T-helper 1 cell treated with Interleukin-12 subunit alpha and Interleukin-12 subunit beta and Interleukin-4 antibody, amounts not matched to agents 30 μg/mL and 1 μg/mL, for 36 hours (primary cell): ENCODE data around the gene THADA.
"Not testable (repeated sequence)": the region's sequence is repeated elsewhere in the genome, so short reads cannot be mapped to it uniquely, and the experiment has no call there.

ENCODE experiments used
- H3K27ac Mint-ChIP-seq: one replicate; pipeline ENCODE4 v1.8.0; 2021; ENCODE audit warnings: mild to moderate bottlenecking, mixed read lengths
- H3K27me3 Mint-ChIP-seq: one replicate; pipeline ENCODE4 v1.8.0; 2021; ENCODE audit warnings: low read depth, mixed read lengths
- H3K36me3 Mint-ChIP-seq: one replicate; pipeline ENCODE4 v1.8.0; 2021; ENCODE audit warnings: low read depth, mixed read lengths
- H3K4me1 Mint-ChIP-seq: one replicate; pipeline ENCODE4 v1.8.0; 2021; ENCODE audit warnings: low read depth, mixed read lengths
- H3K4me3 Mint-ChIP-seq: one replicate; pipeline ENCODE4 v1.8.0; 2021; ENCODE audit warnings: mild to moderate bottlenecking, moderate library complexity, mixed read lengths
- H3K9me3 Mint-ChIP-seq: one replicate; pipeline ENCODE4 v1.8.0; 2021; ENCODE audit warnings: mixed read lengths

THADA gene

DNA sequence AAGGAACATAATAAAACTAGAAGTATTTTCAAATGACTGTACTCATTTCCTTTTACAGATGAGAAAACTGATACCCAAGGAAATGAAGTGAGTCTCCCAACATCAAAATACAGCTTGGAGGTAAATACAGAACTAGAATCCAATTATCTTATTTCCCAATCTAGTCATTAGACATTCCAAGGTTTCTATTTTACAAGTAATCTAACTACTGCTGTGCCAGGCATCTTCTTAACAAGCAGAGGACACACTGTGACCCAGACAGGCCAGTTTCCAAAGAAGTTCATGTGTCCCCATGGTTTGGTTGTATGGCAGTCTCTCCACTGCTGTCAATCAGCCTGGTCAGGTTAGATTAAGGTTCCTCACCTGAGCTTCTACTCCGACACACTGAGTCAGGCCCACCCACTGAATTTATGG, 143.5 kb downstream of the THADA start:
- H3K9me3 Mint-ChIP-seq, result no peaks in the 10 kb centered on the region
- H3K4me3 Mint-ChIP-seq, result no peak overlapping the region
- H3K27me3 Mint-ChIP-seq, result no peaks in the 10 kb centered on the region
- no peak overlapping the region for H3K27ac Mint-ChIP-seq
- H3K36me3 Mint-ChIP-seq, result peaks cover 15% of the 10 kb centered on the region
- peaks cover 7% of the 10 kb centered on the region for H3K4me1 Mint-ChIP-seq

DNA sequence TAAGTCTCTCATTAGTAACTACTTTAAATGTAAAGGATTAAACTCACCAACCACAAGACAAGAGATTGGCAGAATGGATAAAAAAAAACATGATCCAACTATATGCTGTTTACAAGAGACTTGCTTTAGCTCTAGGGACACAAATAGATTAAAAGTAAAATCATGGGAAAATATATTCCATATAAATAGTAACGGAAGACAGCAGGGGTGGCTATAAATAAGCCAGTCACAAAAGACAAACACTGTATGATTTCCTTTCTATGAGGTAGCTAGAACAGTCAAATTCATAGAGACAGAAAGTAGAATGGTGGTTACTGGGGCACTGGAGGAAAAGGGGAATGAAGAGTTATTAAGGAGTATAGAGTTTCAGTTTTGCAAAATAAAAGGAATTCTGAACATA, 145.2 kb downstream of the THADA start:
- H3K27me3 Mint-ChIP-seq, result no peaks in the 10 kb centered on the region
- no peaks in the 10 kb centered on the region for H3K9me3 Mint-ChIP-seq
- H3K36me3 Mint-ChIP-seq, result peaks cover 23% of the 10 kb centered on the region
- no peak overlapping the region for H3K4me3 Mint-ChIP-seq
- H3K27ac Mint-ChIP-seq, result no peak overlapping the region
- peaks cover 4% of the 10 kb centered on the region for H3K4me1 Mint-ChIP-seq

DNA sequence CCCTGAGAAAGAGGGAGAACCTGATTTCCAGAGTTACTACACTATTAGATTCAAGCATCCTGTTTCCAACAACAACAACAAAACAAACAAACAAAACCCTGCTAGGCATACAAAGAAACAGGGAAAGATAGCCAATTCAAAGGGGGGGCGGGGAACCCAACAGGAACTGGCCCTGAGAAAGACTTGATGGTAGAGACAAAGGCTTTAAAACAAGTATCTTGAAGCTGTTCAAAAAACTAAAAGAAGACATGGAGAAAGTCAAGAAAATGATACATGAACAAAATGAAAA, 147.1 kb downstream of the THADA start:
- Mint-ChIP-seq H3K27ac (no peak overlapping the region), H3K4me3 (no peak overlapping the region), H3K4me1 (peaks cover 6% of the 10 kb centered on the region), H3K27me3 (no peaks in the 10 kb centered on the region), H3K9me3 (no peaks in the 10 kb centered on the region), H3K36me3 (peaks cover 21% of the 10 kb centered on the region)

DNA sequence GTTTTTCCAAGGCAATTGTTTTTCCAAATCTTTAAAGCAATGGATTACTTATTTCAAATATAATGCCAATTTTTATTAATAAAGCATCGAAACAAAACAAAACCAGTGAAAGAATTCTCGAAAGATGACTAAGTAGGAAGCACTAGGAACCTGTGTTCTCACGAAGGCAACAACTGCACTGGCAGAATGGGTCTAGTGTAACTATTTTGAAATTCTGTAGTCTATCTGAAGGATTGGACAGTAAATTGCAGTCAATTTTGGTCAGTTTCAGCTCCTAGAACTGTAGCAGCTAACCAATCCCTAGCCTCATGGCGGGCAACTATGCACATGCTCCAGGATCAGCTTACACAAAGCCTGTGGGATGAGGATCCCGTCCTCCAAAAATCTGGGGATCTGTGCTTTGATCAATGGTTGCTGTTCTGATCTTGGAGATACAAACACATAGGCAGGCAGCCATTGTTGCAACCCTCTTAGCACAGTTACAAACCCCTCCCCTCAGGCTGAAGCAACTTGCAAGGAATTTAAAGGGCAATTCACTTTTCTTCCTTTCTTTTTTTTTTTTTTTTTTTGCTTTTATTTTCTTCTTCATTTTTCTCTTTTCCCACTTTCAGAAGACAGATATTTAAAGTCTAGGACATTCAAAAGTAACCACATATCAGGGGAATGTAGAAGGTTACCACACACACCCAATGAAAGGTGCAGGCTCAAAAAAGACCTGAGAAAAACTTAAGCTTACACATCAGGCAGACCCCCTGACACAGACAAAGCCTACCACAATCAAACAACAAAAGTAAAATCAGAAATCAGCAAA, 147.6 kb downstream of the THADA start:
- no peak overlapping the region for H3K4me3 Mint-ChIP-seq
- H3K4me1 Mint-ChIP-seq, result peaks cover 6% of the 10 kb centered on the region
- H3K36me3 Mint-ChIP-seq, result peaks cover 21% of the 10 kb centered on the region
- no peak overlapping the region for H3K27ac Mint-ChIP-seq
- H3K27me3 Mint-ChIP-seq, result no peaks in the 10 kb centered on the region
- no peaks in the 10 kb centered on the region for H3K9me3 Mint-ChIP-seq

DNA sequence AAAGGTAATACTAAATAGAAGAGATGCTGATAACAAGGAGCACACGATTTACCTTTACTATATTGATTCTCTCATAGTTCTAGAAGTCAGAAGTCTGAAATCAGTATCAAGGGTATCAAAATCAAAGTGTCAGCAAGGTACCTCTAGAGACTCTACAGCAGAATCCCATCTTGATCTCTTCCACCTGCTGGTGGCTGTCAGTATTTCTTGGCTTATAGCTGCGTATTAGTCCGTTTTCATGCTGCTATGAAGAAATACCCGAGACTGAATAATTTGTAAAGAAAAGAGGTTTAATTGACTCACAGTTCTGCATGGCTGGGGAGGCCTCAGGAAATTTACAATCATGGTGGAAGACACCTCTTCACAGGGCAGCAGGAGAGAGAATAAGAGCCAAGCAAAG, 149.1 kb downstream of the THADA start:
- not testable (repeated sequence) for H3K9me3 Mint-ChIP-seq, H3K4me3 Mint-ChIP-seq, H3K27ac Mint-ChIP-seq, H3K27me3 Mint-ChIP-seq, H3K4me1 Mint-ChIP-seq
- H3K36me3 Mint-ChIP-seq, result peaks cover 19% of the 10 kb centered on the region

DNA sequence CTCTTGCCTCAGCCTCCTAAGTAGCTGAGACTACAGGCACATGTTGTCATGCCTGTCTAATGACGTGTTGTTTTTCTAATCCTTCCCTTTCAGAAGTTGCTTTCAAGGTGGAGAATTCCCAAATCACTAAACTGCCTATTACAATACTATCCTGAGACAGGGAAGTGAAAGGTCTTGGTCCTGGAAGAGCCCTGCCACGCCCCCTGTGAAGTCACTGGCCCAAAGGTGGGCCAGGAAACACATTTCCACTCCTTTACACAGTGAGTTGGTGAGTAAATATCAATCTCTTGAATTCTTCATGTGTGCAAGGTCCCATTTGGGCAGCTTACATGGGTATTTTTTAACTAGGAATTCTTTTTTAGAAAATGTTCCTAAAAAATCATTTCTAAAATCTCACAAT, 150.1 kb downstream of the THADA start:
- Mint-ChIP-seq H3K4me1 (peaks cover 3% of the 10 kb centered on the region), H3K36me3 (peaks cover 17% of the 10 kb centered on the region), H3K4me3 (no peak overlapping the region), H3K27me3 (no peaks in the 10 kb centered on the region), H3K27ac (no peak overlapping the region), H3K9me3 (no peaks in the 10 kb centered on the region)

DNA sequence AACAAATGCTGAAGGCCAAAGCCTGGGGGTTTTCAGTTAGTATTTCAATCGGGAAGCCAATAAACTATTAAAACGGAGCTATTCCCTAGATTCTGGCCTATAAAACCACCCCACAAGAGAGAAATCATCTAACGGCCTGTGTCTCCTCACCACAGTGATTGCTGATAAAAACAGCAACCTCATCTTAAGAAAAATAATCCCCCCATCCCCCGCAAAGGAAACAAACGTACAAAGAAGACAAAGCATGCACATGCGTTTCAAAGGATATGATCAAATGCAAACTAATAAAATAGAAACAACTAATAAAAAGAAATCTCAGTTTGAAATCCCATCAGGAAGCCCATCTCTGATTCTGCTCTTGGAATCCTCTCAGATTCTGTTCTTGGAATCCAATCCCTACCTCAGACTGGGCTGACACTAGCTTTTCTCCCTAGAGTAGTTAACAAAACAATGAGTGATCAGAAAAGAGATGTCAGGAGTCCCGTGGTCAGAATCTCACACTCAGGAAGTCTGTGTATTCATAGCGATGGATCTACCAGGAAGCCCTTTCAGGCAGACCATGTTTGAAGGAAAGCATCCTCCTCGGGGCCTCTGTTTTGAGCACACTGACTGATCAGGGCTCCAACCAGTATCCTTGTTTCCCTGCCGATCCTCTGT, 150.7 kb downstream of the THADA start:
- Mint-ChIP-seq H3K4me1 (peaks cover 3% of the 10 kb centered on the region), H3K9me3 (no peaks in the 10 kb centered on the region), H3K36me3 (peaks cover 17% of the 10 kb centered on the region), H3K27ac (no peak overlapping the region), H3K4me3 (no peak overlapping the region), H3K27me3 (no peaks in the 10 kb centered on the region)

DNA sequence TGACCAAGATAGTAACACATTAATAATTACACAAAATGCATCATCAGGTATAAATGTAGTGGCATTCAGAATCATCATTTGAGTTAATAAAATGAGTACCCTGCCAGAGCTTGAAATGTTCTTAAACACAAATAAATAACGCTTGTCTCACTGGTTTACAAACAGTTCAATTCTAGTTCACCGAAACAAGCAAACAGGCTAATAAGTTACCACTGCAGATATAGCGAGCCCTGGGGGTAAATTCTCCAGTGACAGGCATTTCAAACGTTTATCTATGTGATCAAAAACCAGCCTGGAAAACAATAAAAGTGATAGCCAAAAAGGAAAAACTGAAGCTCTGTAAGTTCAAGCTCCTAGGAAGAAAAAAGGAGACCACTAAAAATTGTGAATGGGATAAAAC, 152.6 kb downstream of the THADA start:
- Mint-ChIP-seq H3K4me3 (no peak overlapping the region), H3K36me3 (peaks cover 11% of the 10 kb centered on the region), H3K27ac (no peak overlapping the region), H3K9me3 (no peaks in the 10 kb centered on the region), H3K27me3 (no peaks in the 10 kb centered on the region), H3K4me1 (peaks cover 4% of the 10 kb centered on the region)

DNA sequence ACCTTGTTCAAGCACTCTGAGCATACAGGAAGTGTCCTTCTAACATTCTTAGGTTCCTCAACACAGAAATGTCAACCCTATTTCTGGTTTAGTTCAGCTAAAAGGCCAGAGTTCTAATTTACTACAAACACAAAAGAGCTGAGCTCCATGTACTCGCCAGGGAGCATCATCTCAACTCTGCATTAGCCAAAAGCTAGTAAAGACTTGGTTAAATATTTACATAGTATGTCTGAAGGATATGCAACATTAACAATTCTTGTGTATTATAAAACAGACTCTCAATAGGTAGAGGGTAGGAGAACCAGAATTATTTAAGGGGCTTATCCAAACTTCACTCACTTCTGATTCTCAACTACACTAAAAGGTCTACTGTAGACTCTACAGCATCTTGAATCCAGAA, 154.6 kb downstream of the THADA start:
- H3K4me1 Mint-ChIP-seq, result peaks cover 4% of the 10 kb centered on the region
- H3K36me3 Mint-ChIP-seq, result peaks cover 8% of the 10 kb centered on the region
- H3K27ac Mint-ChIP-seq, result no peak overlapping the region
- no peaks in the 10 kb centered on the region for H3K9me3 Mint-ChIP-seq
- no peak overlapping the region for H3K4me3 Mint-ChIP-seq
- no peaks in the 10 kb centered on the region for H3K27me3 Mint-ChIP-seq

DNA sequence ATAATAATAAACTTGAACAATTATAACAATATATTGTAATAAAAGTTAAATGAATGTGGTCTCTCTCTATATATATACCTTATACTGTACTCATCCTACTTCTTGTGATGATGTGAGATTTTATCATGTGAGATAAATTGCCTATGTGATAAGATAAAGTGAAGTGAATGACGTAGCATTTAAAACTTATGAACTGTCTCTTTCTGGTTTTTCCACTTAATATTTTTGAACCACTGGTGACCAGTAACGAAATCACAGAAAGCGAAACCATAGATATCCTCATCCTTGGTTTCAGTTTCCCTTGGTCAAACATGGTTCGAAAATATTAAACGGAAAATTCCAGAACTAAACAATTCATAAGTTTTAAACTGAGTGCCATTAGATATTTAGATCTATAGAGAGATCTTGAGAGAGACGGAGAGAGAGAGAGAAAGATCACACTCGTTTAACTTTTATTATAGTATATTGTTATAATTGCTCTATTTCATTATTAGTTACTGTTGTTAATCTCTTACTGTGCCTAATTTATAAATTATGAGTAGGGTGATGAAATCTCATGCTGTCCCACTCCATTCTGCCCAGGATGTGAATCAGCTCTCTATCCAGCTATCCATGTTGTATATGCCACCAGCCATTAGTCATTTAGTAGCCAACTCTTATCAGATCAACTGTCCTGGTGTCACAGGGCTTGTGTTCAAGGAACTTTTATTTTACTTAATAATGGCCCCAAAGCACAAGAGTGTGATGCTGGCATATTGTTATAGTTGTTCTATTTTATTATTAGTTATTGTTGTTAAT, 156.8 kb downstream of the THADA start:
- Mint-ChIP-seq H3K27ac (no peak overlapping the region), H3K4me3 (no peak overlapping the region), H3K27me3 (no peaks in the 10 kb centered on the region), H3K36me3 (peaks cover 7% of the 10 kb centered on the region), H3K4me1 (peaks cover 1% of the 10 kb centered on the region), H3K9me3 (no peaks in the 10 kb centered on the region)

DNA sequence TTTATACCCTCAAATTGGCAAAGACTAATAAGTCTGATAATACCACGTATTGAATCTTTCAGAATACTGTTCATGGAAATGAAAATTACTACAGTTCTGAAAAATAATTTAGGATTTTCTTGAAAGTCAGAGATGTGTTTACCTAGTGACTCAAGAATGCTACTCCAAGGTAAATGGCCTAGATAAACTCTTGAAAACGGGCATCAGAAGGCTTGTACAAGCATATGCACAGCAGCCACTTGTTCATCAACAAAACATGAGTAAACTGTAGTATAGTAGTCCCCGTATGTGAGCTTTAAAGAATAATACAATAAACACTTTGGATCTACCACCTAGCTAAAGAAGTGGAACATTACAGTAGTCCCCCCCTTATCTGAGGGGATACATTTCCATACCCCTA, 157.5 kb downstream of the THADA start:
- Mint-ChIP-seq H3K27me3 (no peaks in the 10 kb centered on the region), H3K9me3 (no peaks in the 10 kb centered on the region), H3K27ac (no peak overlapping the region), H3K36me3 (peaks cover 11% of the 10 kb centered on the region), H3K4me1 (peaks cover 1% of the 10 kb centered on the region), H3K4me3 (no peak overlapping the region)

DNA sequence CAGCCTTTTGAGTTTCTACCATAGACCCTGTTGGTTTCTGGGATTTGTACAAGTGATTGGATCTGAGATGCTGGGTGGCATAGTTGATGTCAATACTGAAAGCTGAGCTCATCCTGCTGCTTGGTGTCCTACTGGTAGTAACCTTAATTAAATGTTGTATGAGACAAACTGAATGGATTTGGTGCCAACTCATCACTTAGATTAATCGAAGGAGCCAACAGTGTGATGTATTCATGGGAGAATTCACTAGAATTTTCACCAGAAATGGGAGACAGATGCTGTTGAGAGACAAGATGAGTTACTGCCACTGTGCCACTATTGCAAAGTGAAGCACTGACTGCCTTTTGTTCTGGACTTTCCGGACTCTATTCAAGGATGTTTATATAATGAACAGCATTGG, 158.5 kb downstream of the THADA start:
- no peak overlapping the region for H3K27ac Mint-ChIP-seq
- H3K4me3 Mint-ChIP-seq, result no peak overlapping the region
- H3K27me3 Mint-ChIP-seq, result no peaks in the 10 kb centered on the region
- peaks cover 15% of the 10 kb centered on the region for H3K36me3 Mint-ChIP-seq
- H3K9me3 Mint-ChIP-seq, result no peaks in the 10 kb centered on the region
- peaks cover 1% of the 10 kb centered on the region for H3K4me1 Mint-ChIP-seq

DNA sequence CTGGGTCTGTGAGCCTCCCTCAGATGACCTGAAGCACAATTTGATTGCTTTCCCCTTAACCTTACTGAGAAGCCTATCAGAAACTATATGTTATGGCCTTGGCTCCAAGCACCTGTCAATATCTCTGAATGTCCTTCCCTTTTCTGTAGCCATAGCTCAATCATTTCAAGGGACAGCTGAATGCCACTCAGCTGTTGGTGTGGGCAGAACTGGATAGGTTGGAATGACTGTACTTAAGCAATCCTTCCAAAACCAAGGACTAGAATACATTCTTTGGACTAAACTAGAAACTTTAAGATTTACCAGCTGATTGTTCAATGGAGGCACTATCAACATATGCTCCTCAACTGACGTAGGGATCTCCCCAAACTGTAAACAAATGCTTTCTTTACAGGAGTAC, 159.4 kb downstream of the THADA start:
- Mint-ChIP-seq H3K4me3 (no peak overlapping the region), H3K4me1 (peaks cover 1% of the 10 kb centered on the region), H3K27me3 (no peaks in the 10 kb centered on the region), H3K27ac (no peak overlapping the region), H3K9me3 (no peaks in the 10 kb centered on the region), H3K36me3 (peaks cover 11% of the 10 kb centered on the region)

DNA sequence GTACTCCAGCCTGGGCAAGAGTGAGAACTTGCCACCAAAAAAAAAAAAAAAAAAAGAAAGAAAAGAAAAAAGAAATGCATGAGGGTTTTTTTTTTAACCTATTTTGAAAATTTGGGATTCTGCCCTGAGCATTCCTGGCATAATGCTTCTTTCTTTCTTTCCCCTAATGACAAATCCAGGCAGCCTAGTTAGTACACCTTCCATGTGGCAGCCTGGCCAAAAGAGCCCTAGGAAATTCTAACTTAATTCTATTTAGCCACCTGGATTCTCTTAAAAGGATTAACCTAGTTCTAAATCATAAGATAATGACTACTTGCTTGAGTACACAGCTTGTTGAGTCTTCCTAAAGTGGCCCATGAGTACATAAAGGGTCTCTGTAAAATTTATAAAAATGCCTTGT, 160.1 kb downstream of the THADA start:
- Mint-ChIP-seq H3K27me3 (no peaks in the 10 kb centered on the region), H3K4me1 (peaks cover 1% of the 10 kb centered on the region)

DNA sequence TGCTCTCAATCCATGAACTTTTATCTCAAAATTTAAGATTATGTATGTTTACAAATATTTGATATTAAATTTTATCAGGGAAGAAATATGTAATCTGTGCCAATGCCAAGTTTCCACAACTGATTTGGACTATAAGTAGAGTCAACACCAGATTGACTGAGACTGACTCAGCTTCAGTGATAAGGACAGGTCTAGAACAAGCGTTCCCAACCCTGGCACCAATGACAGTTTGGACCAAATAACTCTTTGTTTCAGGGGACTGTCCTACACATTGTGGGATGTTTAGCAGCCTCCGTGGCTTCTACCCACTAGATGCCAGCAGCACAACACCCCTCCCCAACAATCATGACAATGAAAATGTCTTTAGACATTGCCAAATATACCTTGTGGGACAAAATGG, 165.3 kb downstream of the THADA start:
- Mint-ChIP-seq H3K4me3 (no peak overlapping the region), H3K27ac (no peak overlapping the region), H3K36me3 (peaks cover 24% of the 10 kb centered on the region), H3K27me3 (no peaks in the 10 kb centered on the region), H3K4me1 (peaks cover 17% of the 10 kb centered on the region), H3K9me3 (no peaks in the 10 kb centered on the region)

More for the DNA sequence above, 160.1 kb downstream of the THADA start:
- H3K36me3 Mint-ChIP-seq, result peaks cover 13% of the 10 kb centered on the region
- no peak overlapping the region for H3K4me3 Mint-ChIP-seq
- H3K27ac Mint-ChIP-seq, result no peak overlapping the region
- H3K9me3 Mint-ChIP-seq, result no peaks in the 10 kb centered on the region
